HepG2 (cell line): Measurements from ENCODE around the gene DLG2. TPM values are rescaled to one million over a fixed set of nuclear protein-coding genes. Genes with fewer than 3 reads are reported as not detected.
"Not testable (repeated sequence)": the region's sequence is repeated elsewhere in the genome, so short reads cannot be mapped to it uniquely, and the experiment has no call there.

ENCODE experiments used
- ATAC-seq: fragments of 200-7000 bp; cut with Tn5 transposase; 3 replicates; pipeline ENCODE4 v1.9.1; 2020; ENCODE audit warnings: mild to moderate bottlenecking, moderate library complexity
- BruUV-seq: library from RNA; stranded (reverse); fragments of 400-500 nt; replicated peaks from 2 replicates; lab custom pipeline; 2021; lab: Mats Ljungman, UMichigan
- CTCF ChIA-PET: fragments of 300-600 bp; formaldehyde crosslinking; extraction: SDS; loops from one replicate; lab custom pipeline; 2021; ENCODE audit warnings: low total read pairs, inconsistent platforms, low intra/inter-chr PET ratio; lab: Yijun Ruan, JAX
- POLR2A ChIA-PET: fragments of 350-600 bp; sonication (Branson Sonifier 250); formaldehyde crosslinking; loops from one replicate; lab custom pipeline; 2020; ENCODE audit warnings: antibody characterized with exemption, inconsistent platforms; lab: Yijun Ruan, JAX
- DNase-seq: peaks from one replicate; pipeline ENCODE4 v3.0.0-alpha.2; 2015; ENCODE audit warnings: low spot score
- FAIRE-seq: peaks from 3 replicates; lab custom pipeline; 2011; peaks lifted over from hg19 to GRCh38; lab: Jason Lieb, UNC
- H2AFZ ChIP-seq: one replicate; pipeline ENCODE4 v1.6.1; 2011; ENCODE audit warnings: low read length, inconsistent platforms
- H3K27ac ChIP-seq: fragments of 300-600 bp; 3 replicates; pipeline ENCODE4 v1.8.0; 2011; ENCODE audit warnings: mixed run types, mild to moderate bottlenecking, mixed read lengths, low read length, inconsistent platforms; ENCODE audit not compliant: insufficient read depth; ENCODE audit errors: extremely low read length
- H3K27me3 ChIP-seq, 2 experiments: fragments of 200-600 bp in 1 of 2; 2 replicates in 1 of 2; 3 replicates in 1 of 2; pipeline versions ENCODE4 v1.6.0 to v1.8.0; 2011; ENCODE audit warnings: low read length in 2 of 2, mild to moderate bottlenecking in 2 of 2, moderate library complexity in 2 of 2, inconsistent platforms in 1 of 2; ENCODE audit not compliant: insufficient read depth in 2 of 2, control insufficient read depth in 1 of 2
- H3K36me3 ChIP-seq, 2 experiments: fragments of 200-600 bp in 1 of 2; replicated peaks in 1 of 2; 2 replicates in 1 of 2; 3 replicates in 1 of 2; pipeline versions ENCODE4 v1.5.1 to v1.8.0; 2011; ENCODE audit warnings: low read length in 2 of 2, inconsistent platforms in 1 of 2; ENCODE audit not compliant: insufficient read depth in 2 of 2, control insufficient read depth in 1 of 2
- H3K4me1 ChIP-seq: 2 replicates; pipeline ENCODE4 v1.5.1; 2012; ENCODE audit warnings: low read length, inconsistent platforms; ENCODE audit not compliant: insufficient read depth
- H3K4me2 ChIP-seq: 2 replicates; pipeline ENCODE4 v1.6.0; 2011; ENCODE audit warnings: low read depth, low read length, inconsistent platforms
- H3K4me3 ChIP-seq, 3 experiments: fragments of 200-600 bp in 1 of 3; sonication (generic), shearing (Covaris generic) in 1 of 3; replicated peaks in 1 of 3; 2 replicates each; pipeline ENCODE4 v1.5.1; 2011 to 2016; ENCODE audit warnings: low read length in 3 of 3, inconsistent platforms in 2 of 3, low read depth in 2 of 3, mild to moderate bottlenecking in 2 of 3, control low read depth in 1 of 3, mixed read lengths in 1 of 3; ENCODE audit not compliant: insufficient read depth in 1 of 3
- H3K79me2 ChIP-seq: one replicate; pipeline ENCODE4 v1.6.1; 2011; ENCODE audit warnings: low read length, inconsistent platforms; ENCODE audit not compliant: insufficient read depth
- H3K9ac ChIP-seq: 2 replicates; pipeline ENCODE4 v1.6.0; 2011; ENCODE audit warnings: mild to moderate bottlenecking, low read depth, low read length, inconsistent platforms; ENCODE audit not compliant: insufficient read depth
- H3K9me3 ChIP-seq: 2 replicates; pipeline ENCODE4 v1.5.1; 2012; ENCODE audit warnings: mild to moderate bottlenecking, low read length
- H4K20me1 ChIP-seq: 2 replicates; pipeline ENCODE4 v1.6.0; 2011; ENCODE audit warnings: inconsistent platforms, mild to moderate bottlenecking, low read length, moderate library complexity; ENCODE audit not compliant: insufficient read depth
- MED8 ChIP-seq: sonication (generic); formaldehyde crosslinking; IDR thresholded peaks from 2 replicates; pipeline ENCODE4 v1.8.1; 2023; ENCODE audit warnings: mild to moderate bottlenecking, missing genetic modification reagents; ENCODE audit not compliant: insufficient replicate concordance
- NFYB ChIP-seq: sonication (generic); formaldehyde crosslinking; IDR thresholded peaks from 2 replicates; pipeline ENCODE4 v1.4.0; 2020; ENCODE audit warnings: missing genetic modification reagents
- RAD51 ChIP-seq: fragments of 450-650 bp; IDR thresholded peaks from 2 replicates; pipeline ENCODE4 v1.6.1; 2016; ENCODE audit warnings: borderline replicate concordance
- SIX1 ChIP-seq: sonication (generic); formaldehyde crosslinking; IDR thresholded peaks from 2 replicates; pipeline ENCODE4 v1.4.0; 2020; ENCODE audit warnings: missing genetic modification reagents, borderline replicate concordance
- ZNF800 ChIP-seq: sonication (generic); formaldehyde crosslinking; IDR thresholded peaks from 2 replicates; pipeline ENCODE4 v1.4.0; 2020; ENCODE audit warnings: missing genetic modification reagents
- WGBS: methylation state at CpG from one replicate; pipeline ENCODE4 v1.1.6; 2017; ENCODE audit warnings: low lambda C conversion rate; 5-methylcytosine and 5-hydroxymethylcytosine counted together
- in situ Hi-C: cut with HindIII; loops from 2 replicates; pipeline ENCODE4 v1.10.0; 2017; ENCODE audit warnings: low pct_unique_long_range_greater_than_20kb; ENCODE audit not compliant: extremely low pct_ligation_motif_present
- intact Hi-C: fragments of 100-400 bp; cut with micrococcal nuclease; formaldehyde crosslinking; loops from one replicate; pipeline ENCODE4 v1.10.0; 2022; ENCODE audit not compliant: unreplicated experiment
- polyA plus RNA-seq, 8 experiments: library from polyadenylated mRNA; depleted of rRNA in 3 of 8; stranded (reverse) in 7 of 8; unstranded in 1 of 8; fragments of >200 nt; fragmentation: Illumina TruSeq in 4 of 8; extraction: Trizol in 4 of 8; gene quantifications; 2 replicates each; pipeline versions ENCODE4 v1.2.1 to v1.2.3, GENCODE V29; 2011 to 2016; ENCODE audit warnings: low read depth in 4 of 8, missing spikeins in 1 of 8, mixed read lengths in 1 of 8; ENCODE audit not compliant: insufficient read depth in 1 of 8
- total RNA-seq, 5 experiments: library from RNA; depleted of rRNA; stranded (reverse); fragments of >200 nt; fragmentation: Illumina TruSeq; extraction: Trizol; gene quantifications; 2 replicates each; pipeline ENCODE4 v1.2.3, GENCODE V29; 2016; ENCODE audit warnings: low read depth in 1 of 5

DLG2 gene
- total and polyA plus RNA-seq, 2 of the 13 experiments (the other 11 are each of a cell fraction or from before 2014, with no cell fraction given) = 0.46 to 1.0 TPM

- H3K9ac ChIP-seq, DNase-seq, POLR2A ChIA-PET, H3K79me2 ChIP-seq, CTCF ChIA-PET, BruUV-seq, FAIRE-seq, H2AFZ ChIP-seq, intact Hi-C loops, ATAC-seq, H3K4me3 ChIP-seq, H3K27me3 ChIP-seq, H3K27ac ChIP-seq, H3K9me3 ChIP-seq, H3K4me1 ChIP-seq, H3K4me2 ChIP-seq, in situ Hi-C loops, H3K36me3 ChIP-seq, H4K20me1 ChIP-seq: not testable (repeated sequence)
- 0 out of 2 replicates have a peak, but pooled peaks have one; percentile 12 for TF ChIP-seq NFYB (CRISPR knock-in tag)
- WGBS = 63% methylated on average over 3 of the region's 3 CpGs
These were observed 20.9 kb downstream of the DLG2 start for GRCh38 chr11:85606237-85606636.

- H3K27me3 ChIP-seq = no peaks in the 10 kb centered on the region
- ChIA-PET CTCF (no interaction called here), POLR2A (no interaction called here)
- no peak overlapping the region for H3K4me2 ChIP-seq
- no peak overlapping the region for H3K4me3 ChIP-seq
- no peak overlapping the region for H2AFZ ChIP-seq
- ATAC-seq (no peak), DNase-seq (no peak), FAIRE-seq (no peak)
- no peaks in the 10 kb centered on the region for H3K4me1 ChIP-seq
- intact Hi-C loops (no loop called here), in situ Hi-C loops (no loop called here)
- WGBS = 7% methylated on average over 4 of the region's 4 CpGs
- no peak for TF ChIP-seq ZNF800
- peak; percentile 51; the same call in 1 of the 2 replicates for TF ChIP-seq RAD51
- TF ChIP-seq MED8 = no peak
- TF ChIP-seq SIX1 (CRISPR knock-in tag) = no peak
- H3K9me3 ChIP-seq = no peaks in the 10 kb centered on the region
- BruUV-seq = no TSS peak
- no peaks in the 10 kb centered on the region for H3K36me3 ChIP-seq
- no peaks in the 10 kb centered on the region for H3K79me2 ChIP-seq
- no peak overlapping the region for H3K9ac ChIP-seq
- H3K27ac ChIP-seq = no peak overlapping the region
- H4K20me1 ChIP-seq = no peaks in the 10 kb centered on the region
These were observed 23.9 kb downstream of the DLG2 start for GRCh38 chr11:85603220-85603619.
